ENCODE results near the gene PPP6R3.

Gene PPP6R3

GRCh38 chr11:68501813-68502212 is 41.3 kb downstream of the PPP6R3 start:
- in situ Hi-C loops (cut with HindIII; ENCODE audit: low pct_ligation_motif_present, low sequenced_read_pairs): no loop called here
- Histone ChIP-seq H3K27ac (no peak overlapping the region), H3K27me3 (replicated peaks) (no peaks in the 10 kb centered on the region), H3K36me3 (replicated peaks) (no peaks in the 10 kb centered on the region), H3K4me3 (ENCODE audit: low read depth, low read length) (no peak overlapping the region)
- DNase-seq: no peak
- no peak for TF ChIP-seq CTCF (IDR thresholded peaks at IDR 0.05; ENCODE audit: low read depth, low read length, missing control alignments)

- in situ Hi-C loops (cut with HindIII; ENCODE audit: low pct_ligation_motif_present, low sequenced_read_pairs): no loop called here
- TF ChIP-seq CTCF (IDR thresholded peaks at IDR 0.05; ENCODE audit: low read depth, low read length, missing control alignments): no peak
Observed at GRCh38 chr11:68503251-68503687, 42.7 kb downstream of the PPP6R3 start.

GRCh38 chr11:68503792-68504191 is 43.2 kb downstream of the PPP6R3 start:
- TF ChIP-seq CTCF (IDR thresholded peaks at IDR 0.05; ENCODE audit: low read depth, low read length, missing control alignments): no peak
- in situ Hi-C loops (cut with HindIII; ENCODE audit: low pct_ligation_motif_present, low sequenced_read_pairs): no loop called here
- no peaks in the 10 kb centered on the region for H3K27me3 ChIP-seq (replicated peaks)
- DNase-seq: no peak
- no peak overlapping the region for H3K27ac ChIP-seq
- no peak overlapping the region for H3K4me3 ChIP-seq (ENCODE audit: low read depth, low read length)
- no peaks in the 10 kb centered on the region for H3K36me3 ChIP-seq (replicated peaks)

More at GRCh38 chr11:68503251-68503687, 42.7 kb downstream of the PPP6R3 start:
- H3K27me3 ChIP-seq (replicated peaks): no peaks in the 10 kb centered on the region
- H3K4me3 ChIP-seq (ENCODE audit: low read depth, low read length): no peak overlapping the region
- peak overlapping the region; percentile 6 for H3K27ac ChIP-seq
- no peaks in the 10 kb centered on the region for H3K36me3 ChIP-seq (replicated peaks)
- DNase-seq: peak; percentile 40

- in situ Hi-C loops (cut with HindIII; ENCODE audit: low pct_ligation_motif_present, low sequenced_read_pairs): no loop called here
- Histone ChIP-seq H3K36me3 (replicated peaks) (no peaks in the 10 kb centered on the region), H3K27ac (no peak overlapping the region), H3K4me3 (ENCODE audit: low read depth, low read length) (no peak overlapping the region), H3K27me3 (replicated peaks) (no peaks in the 10 kb centered on the region)
- no peak for DNase-seq
- no peak for TF ChIP-seq CTCF (IDR thresholded peaks at IDR 0.05; ENCODE audit: low read depth, low read length, missing control alignments)
Observed at GRCh38 chr11:68504432-68505066, 44.0 kb downstream of the PPP6R3 start.

GRCh38 chr11:68505596-68505995 is 45.0 kb downstream of the PPP6R3 start:
- peak; percentile 45 for DNase-seq
- H3K4me3 ChIP-seq (ENCODE audit: low read depth, low read length): no peak overlapping the region
- in situ Hi-C loops (cut with HindIII; ENCODE audit: low pct_ligation_motif_present, low sequenced_read_pairs): no loop called here
- no peaks in the 10 kb centered on the region for H3K27me3 ChIP-seq (replicated peaks)
- TF ChIP-seq CTCF (IDR thresholded peaks at IDR 0.05; ENCODE audit: low read depth, low read length, missing control alignments): no peak
- H3K27ac ChIP-seq: no peak overlapping the region
- H3K36me3 ChIP-seq (replicated peaks): no peaks in the 10 kb centered on the region

- Histone ChIP-seq H3K4me3 (ENCODE audit: low read depth, low read length) (no peak overlapping the region), H3K27me3 (replicated peaks) (no peaks in the 10 kb centered on the region), H3K36me3 (replicated peaks) (no peaks in the 10 kb centered on the region), H3K27ac (no peak overlapping the region)
- in situ Hi-C loops (cut with HindIII; ENCODE audit: low pct_ligation_motif_present, low sequenced_read_pairs): no loop called here
- TF ChIP-seq CTCF (IDR thresholded peaks at IDR 0.05; ENCODE audit: low read depth, low read length, missing control alignments): peak; percentile 9
- no peak for DNase-seq
Observed at GRCh38 chr11:68506908-68507307, 46.4 kb downstream of the PPP6R3 start.
